Fibroblast of pulmonary artery (primary cell): ENCODE data around the gene OLA1.
A peak's percentile ranks its signal among the peaks of the same experiment; 100 is the strongest.

Experiments
- DNase-seq: peaks from one replicate; pipeline ENCODE4 v3.0.0-alpha.2; 2010; ENCODE audit warnings: low read depth
- H3K4me3 ChIP-seq: replicated peaks from 2 replicates; pipeline ENCODE4 v1.5.1; 2011; ENCODE audit warnings: low read depth, mild to moderate bottlenecking, control low read depth, low read length, moderate library complexity
- CTCF ChIP-seq: IDR thresholded peaks from 2 replicates; pipeline ENCODE4 v1.5.1; 2011; ENCODE audit warnings: mild to moderate bottlenecking, control low read depth, low read length, inconsistent platforms; ENCODE audit errors: missing control alignments

Gene OLA1

GRCh38 chr2:174088706-174089460, 159.4 kb downstream of the OLA1 start:
- DNase-seq: no peak
- no peak for TF ChIP-seq CTCF
- H3K4me3 ChIP-seq: no peak overlapping the region

- DNase-seq: no peak
- no peak for TF ChIP-seq CTCF
- H3K4me3 ChIP-seq: no peak overlapping the region
Observed at GRCh38 chr2:174086708-174087107, 161.6 kb downstream of the OLA1 start.

- no peak for TF ChIP-seq CTCF
- DNase-seq: no peak
Observed at GRCh38 chr2:174085781-174086180, 162.6 kb downstream of the OLA1 start.

GRCh38 chr2:174083843-174084458, 164.4 kb downstream of the OLA1 start:
- no peak for DNase-seq
- no peak for TF ChIP-seq CTCF
- H3K4me3 ChIP-seq: no peak overlapping the region

More at GRCh38 chr2:174085781-174086180, 162.6 kb downstream of the OLA1 start:
- no peak overlapping the region for H3K4me3 ChIP-seq

GRCh38 chr2:174080672-174081121, 167.6 kb downstream of the OLA1 start:
- no peak overlapping the region for H3K4me3 ChIP-seq
- DNase-seq: no peak
- no peak for TF ChIP-seq CTCF

- no peak overlapping the region for H3K4me3 ChIP-seq
- TF ChIP-seq CTCF: peak; percentile 60
- DNase-seq: peak; percentile 40
Observed at GRCh38 chr2:174078275-174078674, 170.1 kb downstream of the OLA1 start.

GRCh38 chr2:174076975-174077374, 171.4 kb downstream of the OLA1 start:
- H3K4me3 ChIP-seq: no peak overlapping the region
- no peak for DNase-seq
- TF ChIP-seq CTCF: no peak
